Fibroblast of lung (primary cell): ENCODE results near the gene ARMC8. TPM values are rescaled to one million over a fixed set of nuclear protein-coding genes. Genes with fewer than 3 reads are reported as not detected.

Experiments used
- DNase-seq, 2 donors: peaks; one replicate each; pipeline versions ENCODE4 v3.0.0 to v3.0.0-alpha.2; 2010; ENCODE audit warnings: low read depth in 2 of 2
- H2AFZ ChIP-seq: 2 replicates; pipeline ENCODE4 v1.5.1; 2012; ENCODE audit warnings: low read length, control low read depth, inconsistent platforms
- H3K27ac ChIP-seq: 2 replicates; pipeline ENCODE4 v1.5.1; 2011; ENCODE audit warnings: low read length, control low read depth; ENCODE audit not compliant: insufficient read depth
- H3K27me3 ChIP-seq: 2 replicates; pipeline ENCODE4 v1.5.1; 2011; ENCODE audit warnings: mild to moderate bottlenecking, low read length; ENCODE audit not compliant: control insufficient read depth, insufficient read depth
- H3K36me3 ChIP-seq: 2 replicates; pipeline ENCODE4 v1.5.1; 2011; ENCODE audit warnings: low read length; ENCODE audit not compliant: control insufficient read depth, insufficient read depth
- H3K4me1 ChIP-seq: 2 replicates; pipeline ENCODE4 v1.5.1; 2011; ENCODE audit warnings: low read length; ENCODE audit not compliant: control insufficient read depth, insufficient read depth; ENCODE audit errors: extremely low read depth
- H3K4me2 ChIP-seq: 2 replicates; pipeline ENCODE4 v1.5.1; 2011; ENCODE audit warnings: low read length, control low read depth; ENCODE audit not compliant: insufficient read depth; ENCODE audit errors: extremely low read depth
- H3K4me3 ChIP-seq, 4 experiments: fragments of 200-600 bp in 1 of 4; sonication (generic) in 1 of 4; replicated peaks in 1 of 4; 2 replicates each; pipeline ENCODE4 v1.5.1; 2011 to 2016; ENCODE audit warnings: low read length in 4 of 4, low read depth in 3 of 4, mild to moderate bottlenecking in 3 of 4, control low read depth in 2 of 4, inconsistent platforms in 1 of 4, mixed read lengths in 1 of 4; ENCODE audit not compliant: insufficient read depth in 1 of 4; ENCODE audit errors: control extremely low read depth in 1 of 4
- H3K79me2 ChIP-seq: 2 replicates; pipeline ENCODE4 v1.5.1; 2012; ENCODE audit warnings: mild to moderate bottlenecking, low read length, inconsistent platforms; ENCODE audit not compliant: control insufficient read depth, insufficient read depth
- H3K9ac ChIP-seq: 2 replicates; pipeline ENCODE4 v1.5.1; 2011; ENCODE audit warnings: mild to moderate bottlenecking, low read length, control low read depth; ENCODE audit not compliant: insufficient read depth
- H3K9me3 ChIP-seq: 2 replicates; pipeline ENCODE4 v1.5.1; 2012; ENCODE audit warnings: low read depth, low read length; ENCODE audit not compliant: control insufficient read depth, insufficient read depth
- H4K20me1 ChIP-seq: 2 replicates; pipeline ENCODE4 v1.5.1; 2011; ENCODE audit warnings: low read length; ENCODE audit not compliant: control insufficient read depth, insufficient read depth; ENCODE audit errors: extremely low read depth
- CTCF ChIP-seq, 2 donors: IDR thresholded peaks in 1 of 2; conservative IDR thresholded peaks in 1 of 2; 1 replicate in 1 of 2; 2 replicates in 1 of 2; pipeline ENCODE4 v1.5.1; 2011 to 2012; ENCODE audit warnings: low read length in 2 of 2, control low read depth in 1 of 2, inconsistent platforms in 1 of 2, low read depth in 1 of 2, mild to moderate bottlenecking in 1 of 2
- EZH2 ChIP-seq: IDR thresholded peaks from 2 replicates; pipeline ENCODE4 v1.5.1; 2012; ENCODE audit warnings: low read length, control low read depth, mild to moderate bottlenecking; ENCODE audit errors: missing control alignments
- polyA plus RNA-seq, 2 donors: library from polyadenylated mRNA; depleted of rRNA in 1 of 2; stranded (reverse) in 1 of 2; unstranded in 1 of 2; fragments of >200 nt; gene quantifications; 2 replicates each; pipeline ENCODE4 v1.2.1, GENCODE V29; 2011 to 2012; ENCODE audit warnings: missing spikeins in 1 of 2
- total RNA-seq: library from RNA; depleted of rRNA; stranded (reverse); fragments of >200 nt; gene quantifications from 2 replicates; pipeline ENCODE4 v1.2.1, GENCODE V29; 2014

ARMC8 gene
- total and polyA plus RNA-seq, 2 donors (not counting 1 experiment from before 2014, with no cell fraction given), result 44.7 to 45.9 TPM

- Histone ChIP-seq H3K27ac (no peak overlapping the region), H3K4me3 (no peak overlapping the region), H3K79me2 (no peaks in the 10 kb centered on the region), H3K36me3 (no peaks in the 10 kb centered on the region), H3K9me3 (no peaks in the 10 kb centered on the region), H4K20me1 (no peaks in the 10 kb centered on the region), H3K4me1 (no peaks in the 10 kb centered on the region), H3K9ac (no peak overlapping the region), H2AFZ (no peak overlapping the region), H3K27me3 (peaks cover 6% of the 10 kb centered on the region), H3K4me2 (no peak overlapping the region)
- DNase-seq, result no peak
- TF ChIP-seq CTCF (conservative IDR thresholded peaks at IDR 0.05 in 1 of 2, IDR thresholded peaks at IDR 0.05 in 1 of 2; ENCODE audit: low read depth in 1 of 2, low read length in 2 of 2) (no peak), EZH2 (no peak)
Measured at GRCh38 chr3:138336454-138336999, 149.4 kb downstream of the ARMC8 start.

DNA sequence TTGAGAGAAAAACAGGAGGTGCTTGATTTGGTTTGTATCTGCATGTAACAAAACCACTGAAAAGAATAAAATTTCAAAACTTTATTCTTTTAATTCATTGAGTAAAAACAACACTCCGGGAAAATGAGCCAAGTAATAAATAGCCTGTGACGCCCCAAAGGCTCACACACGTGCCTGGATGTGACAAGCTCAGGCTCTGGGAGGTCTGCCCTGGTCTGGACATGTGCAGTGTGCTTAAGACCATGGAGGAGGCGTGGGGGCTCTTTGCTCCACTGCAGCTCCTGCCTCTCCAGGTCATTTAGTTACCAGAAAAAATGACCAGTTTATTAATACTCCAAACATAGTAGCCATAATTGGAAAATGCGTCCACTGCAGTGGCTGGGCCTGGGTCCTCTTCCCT is 151.1 kb downstream of the ARMC8 start:
- Histone ChIP-seq H3K9me3 (no peaks in the 10 kb centered on the region), H2AFZ (no peak overlapping the region), H3K27ac (no peak overlapping the region), H3K4me1 (no peaks in the 10 kb centered on the region), H4K20me1 (no peaks in the 10 kb centered on the region), H3K27me3 (peaks cover 6% of the 10 kb centered on the region), H3K36me3 (no peaks in the 10 kb centered on the region), H3K4me3 (no peak overlapping the region), H3K79me2 (no peaks in the 10 kb centered on the region), H3K4me2 (no peak overlapping the region), H3K9ac (no peak overlapping the region)
- DNase-seq, result no peak
- no peak for TF ChIP-seq EZH2
- TF ChIP-seq CTCF (conservative IDR thresholded peaks at IDR 0.05 in 1 of 2, IDR thresholded peaks at IDR 0.05 in 1 of 2; ENCODE audit: low read depth in 1 of 2, low read length in 2 of 2), result no peak

DNA sequence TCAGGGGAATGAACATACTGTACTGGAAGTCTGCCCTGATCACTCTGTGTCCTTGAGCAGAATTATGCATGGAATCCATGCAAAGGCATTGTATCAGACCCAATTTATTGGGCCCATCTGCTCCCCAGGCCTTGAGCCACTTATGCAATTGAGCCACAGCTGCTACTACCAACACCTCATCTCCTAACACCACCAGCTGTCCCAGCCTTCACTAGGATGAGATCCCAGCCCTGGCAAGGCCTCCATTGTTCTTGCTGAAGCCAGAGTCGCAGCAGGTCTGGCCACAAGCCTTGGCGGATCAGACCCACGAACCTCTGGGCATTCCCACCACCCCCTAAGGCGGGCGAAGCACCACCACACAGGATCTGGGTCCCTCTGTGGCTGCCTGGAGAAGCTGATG is 151.7 kb downstream of the ARMC8 start:
- no peaks in the 10 kb centered on the region for H3K36me3 ChIP-seq
- no peaks in the 10 kb centered on the region for H3K79me2 ChIP-seq
- no peak for DNase-seq
- no peak overlapping the region for H3K4me3 ChIP-seq
- no peak overlapping the region for H3K4me2 ChIP-seq
- H3K27me3 ChIP-seq, result peaks cover 6% of the 10 kb centered on the region
- no peak overlapping the region for H2AFZ ChIP-seq
- H3K4me1 ChIP-seq, result no peaks in the 10 kb centered on the region
- H3K9ac ChIP-seq, result no peak overlapping the region
- H4K20me1 ChIP-seq, result no peaks in the 10 kb centered on the region
- H3K9me3 ChIP-seq, result no peaks in the 10 kb centered on the region
- TF ChIP-seq CTCF (conservative IDR thresholded peaks at IDR 0.05 in 1 of 2, IDR thresholded peaks at IDR 0.05 in 1 of 2; ENCODE audit: low read depth in 1 of 2, low read length in 2 of 2) (no peak), EZH2 (no peak)
- no peak overlapping the region for H3K27ac ChIP-seq
